IMR-90 (cell line): Measurements from ENCODE around the gene FAM78B. TPM values are rescaled to one million over a fixed set of nuclear protein-coding genes. Genes with fewer than 3 reads are reported as not detected.

Experiments
- ATAC-seq: fragments of 200-7000 bp; cut with Tn5 transposase; 2 replicates; pipeline ENCODE4 v1.9.1; 2020; ENCODE audit warnings: low read depth, mild to moderate bottlenecking, moderate library complexity
- BruUV-seq: library from RNA; stranded (reverse); fragments of 400-500 nt; replicated peaks from 2 replicates; lab custom pipeline; 2021; lab: Mats Ljungman, UMichigan
- CTCF ChIA-PET: fragments of 300-600 bp; formaldehyde crosslinking; extraction: SDS; loops from one replicate; lab custom pipeline; 2021; ENCODE audit warnings: antibody characterized with exemption; lab: Yijun Ruan, JAX
- POLR2A ChIA-PET: fragments of 300-600 bp; sonication (Branson Sonifier 250); formaldehyde crosslinking; loops from one replicate; lab custom pipeline; 2022; ENCODE audit warnings: antibody characterized with exemption; ENCODE audit not compliant: unreplicated experiment; lab: Charles Lee
- DNase-seq: peaks from one replicate; pipeline ENCODE4 v3.0.0; 2013
- H2AFZ ChIP-seq: replicated peaks from 2 replicates; pipeline ENCODE3; 2013; ENCODE audit warnings: low read length, mild to moderate bottlenecking; ENCODE audit not compliant: poor library complexity
- H2AK5ac ChIP-seq: 2 replicates; pipeline ENCODE4 v1.6.1; 2013; ENCODE audit warnings: low read depth, low read length, inconsistent platforms
- H2AK9ac ChIP-seq: replicated peaks from 2 replicates; pipeline ENCODE3; 2013; ENCODE audit warnings: mild to moderate bottlenecking, low read depth, low read length, moderate library complexity; ENCODE audit not compliant: poor library complexity
- H2BK120ac ChIP-seq: 2 replicates; pipeline ENCODE4 v1.6.1; 2013; ENCODE audit warnings: low read depth, low read length, inconsistent platforms
- H2BK15ac ChIP-seq: 3 replicates; pipeline ENCODE4 v1.6.1; 2013; ENCODE audit warnings: low read depth, low read length, inconsistent platforms
- H2BK20ac ChIP-seq: 2 replicates; pipeline ENCODE4 v1.6.1; 2013; ENCODE audit warnings: low read depth, mild to moderate bottlenecking, inconsistent platforms, low read length, moderate library complexity
- H2BK5ac ChIP-seq: 2 replicates; pipeline ENCODE4 v1.6.1; 2013; ENCODE audit warnings: mild to moderate bottlenecking, low read depth, low read length, inconsistent platforms; ENCODE audit not compliant: poor library complexity, severe bottlenecking
- H3K14ac ChIP-seq: replicated peaks from 2 replicates; pipeline ENCODE4 v1.6.1; 2013; ENCODE audit warnings: low read depth, low read length, inconsistent platforms
- H3K18ac ChIP-seq: 2 replicates; pipeline ENCODE4 v1.6.1; 2013; ENCODE audit warnings: low read depth, low read length, control low read depth
- H3K23ac ChIP-seq: 2 replicates; pipeline ENCODE4 v1.6.1; 2013; ENCODE audit warnings: low read depth, low read length, inconsistent platforms
- H3K27ac ChIP-seq: 2 replicates; pipeline ENCODE4 v1.5.1; 2013; ENCODE audit warnings: mild to moderate bottlenecking, control low read depth, low read length; ENCODE audit not compliant: insufficient read depth
- H3K27me3 ChIP-seq: 2 replicates; pipeline ENCODE4 v1.6.1; 2013; ENCODE audit warnings: low read length; ENCODE audit not compliant: control insufficient read depth, insufficient read depth
- H3K36me3 ChIP-seq: 2 replicates; pipeline ENCODE4 v1.6.1; 2013; ENCODE audit warnings: low read length, mixed read lengths; ENCODE audit not compliant: control insufficient read depth, insufficient read depth
- H3K4ac ChIP-seq: 2 replicates; pipeline ENCODE4 v1.6.1; 2013; ENCODE audit warnings: low read depth, low read length, inconsistent platforms
- H3K4me1 ChIP-seq: 2 replicates; pipeline ENCODE4 v1.6.1; 2013; ENCODE audit warnings: low read length, mixed read lengths; ENCODE audit not compliant: control insufficient read depth, insufficient read depth
- H3K4me2 ChIP-seq: 2 replicates; pipeline ENCODE4 v1.6.1; 2013; ENCODE audit warnings: low read depth, mild to moderate bottlenecking, control low read depth, low read length, moderate library complexity
- H3K4me3 ChIP-seq: 2 replicates; pipeline ENCODE4 v1.5.1; 2013; ENCODE audit warnings: low read depth, mild to moderate bottlenecking, control low read depth, low read length, moderate library complexity; ENCODE audit not compliant: insufficient read depth
- H3K56ac ChIP-seq: 2 replicates; pipeline ENCODE4 v1.6.1; 2013; ENCODE audit warnings: low read length, inconsistent platforms; ENCODE audit not compliant: insufficient read depth; ENCODE audit errors: extremely low read depth
- H3K79me1 ChIP-seq, 2 experiments: 2 replicates each; pipeline ENCODE4 v1.6.1; 2013; ENCODE audit warnings: low read length in 2 of 2, inconsistent platforms in 1 of 2, low read depth in 1 of 2
- H3K9ac ChIP-seq: 2 replicates; pipeline ENCODE4 v1.6.1; 2013; ENCODE audit warnings: low read depth, low read length, control low read depth
- H3K9me1 ChIP-seq: 2 replicates; pipeline ENCODE4 v1.6.1; 2013; ENCODE audit warnings: low read length, inconsistent platforms; ENCODE audit not compliant: insufficient read depth
- H3K9me3 ChIP-seq: 2 replicates; pipeline ENCODE4 v1.6.1; 2013; ENCODE audit warnings: low read length; ENCODE audit not compliant: control insufficient read depth, insufficient read depth
- H4K20me1 ChIP-seq: 2 replicates; pipeline ENCODE4 v1.6.1; 2013; ENCODE audit warnings: low read length, inconsistent platforms; ENCODE audit not compliant: insufficient read depth
- H4K5ac ChIP-seq: 2 replicates; pipeline ENCODE4 v1.6.1; 2013; ENCODE audit warnings: mild to moderate bottlenecking, low read depth, low read length, control low read depth
- H4K8ac ChIP-seq, 2 experiments: 2 replicates each; pipeline ENCODE4 v1.6.1; 2013; ENCODE audit warnings: low read depth in 2 of 2, low read length in 2 of 2, control low read depth in 1 of 2, inconsistent platforms in 1 of 2
- H4K91ac ChIP-seq: 2 replicates; pipeline ENCODE4 v1.6.1; 2013; ENCODE audit warnings: low read depth, low read length, inconsistent platforms; ENCODE audit not compliant: insufficient read depth
- RAD21 ChIP-seq: IDR thresholded peaks from 2 replicates; pipeline ENCODE4 v1.6.1; 2012; ENCODE audit warnings: low read length, improper control_type of control experiment
- WGBS, 2 experiments: methylation state at CpG; one replicate each; pipeline versions ENCODE4 v1.1.5 to v1.1.7; 2013; ENCODE audit warnings: missing lambda C conversion rate in 2 of 2; ENCODE audit not compliant: insufficient read length in 1 of 2; ENCODE audit errors: extremely low coverage in 2 of 2; 5-methylcytosine and 5-hydroxymethylcytosine counted together
- dilution Hi-C: fragments of 300-500 bp; cut with HindIII; formaldehyde crosslinking; loops from one replicate; pipeline ENCODE4 v1.14.3; 2018; ENCODE audit warnings: low sequenced_read_pairs; ENCODE audit not compliant: unreplicated experiment
- in situ Hi-C: fragments of 300-500 bp; cut with MboI; formaldehyde crosslinking; loops from 3 replicates; pipeline ENCODE4 v1.14.3; 2019; ENCODE audit warnings: low sequenced_read_pairs, inconsistent platforms, mixed read lengths
- intact Hi-C: fragments of 100-400 bp; cut with micrococcal nuclease; formaldehyde crosslinking; loops from 2 replicates; pipeline ENCODE4 v1.10.0; 2022
- polyA plus RNA-seq, 3 experiments: library from polyadenylated mRNA; depleted of rRNA; stranded (reverse); fragments of >200 nt; gene quantifications; 2 replicates each; pipeline ENCODE4 v1.2.3, GENCODE V29; 2012; ENCODE audit warnings: low replicate concordance in 1 of 3
- total RNA-seq: library from RNA; depleted of rRNA; stranded (reverse); fragments of >200 nt; gene quantifications from 2 replicates; pipeline ENCODE4 v1.2.3, GENCODE V29; 2012

The FAM78B gene
- total and polyA plus RNA-seq, 2 of the 4 experiments (the other 2 are of a cell fraction) = under 0.01 to 0.12 TPM

DNA sequence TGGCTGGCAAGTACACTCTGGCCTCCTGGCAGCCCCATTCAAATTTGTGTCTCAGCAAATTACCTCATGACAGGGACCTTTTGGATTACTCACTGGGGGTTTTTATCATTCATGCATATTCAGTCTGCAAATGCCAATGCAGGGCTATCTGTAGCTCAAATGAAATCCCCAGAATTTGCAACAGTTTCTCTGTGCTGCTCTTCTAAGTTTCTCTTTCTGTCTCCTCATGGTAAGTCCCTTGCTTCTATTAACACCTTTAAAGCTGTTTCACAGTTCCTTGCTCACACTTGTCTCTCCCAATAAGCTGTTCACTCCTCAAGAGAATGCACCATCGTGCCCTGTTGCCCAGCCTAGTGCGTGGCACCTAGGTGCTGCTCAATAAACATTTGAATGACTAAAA is 3.3 kb upstream of the FAM78B start:
- dilution Hi-C loops (no loop called here), intact Hi-C loops (no loop called here), in situ Hi-C loops (no loop called here)
- ATAC-seq = no peak
- no peak for DNase-seq
- Histone ChIP-seq H3K36me3 (no peaks in the 10 kb centered on the region), H3K56ac (no peak overlapping the region), H3K18ac (no peak overlapping the region), H3K4me1 (no peaks in the 10 kb centered on the region), H3K4me2 (no peak overlapping the region), H3K9ac (no peak overlapping the region), H3K14ac (no peak overlapping the region), H3K9me1 (no peaks in the 10 kb centered on the region), H4K8ac (no peak overlapping the region), H4K5ac (no peak overlapping the region), H3K4ac (no peak overlapping the region), H3K27me3 (peaks cover 10% of the 10 kb centered on the region), H2BK5ac (no peak overlapping the region), H3K27ac (no peak overlapping the region), H2AK5ac (no peak overlapping the region), H2AFZ (no peak overlapping the region), H4K20me1 (no peaks in the 10 kb centered on the region), H2BK20ac (no peak overlapping the region), H3K23ac (no peak overlapping the region), H2BK120ac (no peak overlapping the region), H3K9me3 (no peaks in the 10 kb centered on the region), H2AK9ac (no peak overlapping the region), H4K91ac (no peak overlapping the region), H3K4me3 (no peak overlapping the region), H3K79me1 (no peaks in the 10 kb centered on the region), H2BK15ac (no peak overlapping the region)
- TF ChIP-seq RAD21 = no peak
- CTCF ChIA-PET = no interaction called here
- no TSS peak for BruUV-seq
- POLR2A ChIA-PET = no interaction called here
- WGBS, 2 experiments = 25% methylated on average over 2 of the region's 2 CpGs; no CpG with 5 or more reads in 1 of the 2 experiments
